ENCODE measurements around the gene RBM46. TPM values are rescaled to one million over a fixed set of nuclear protein-coding genes. Genes with fewer than 3 reads are reported as not detected.

RBM46 gene
- total and polyA plus RNA-seq, 4 donors: 0.05 to 0.10 (median 0.08) TPM

GRCh38 chr4:154741922-154742850, 38.9 kb upstream of the RBM46 start:
- WGBS (ENCODE audit: insufficient coverage): under 1% methylated on average over 37 of the region's 49 CpGs
- Histone ChIP-seq H3K27ac (ENCODE audit: low read depth, low read length) (no peak overlapping the region), H3K27me3 (ENCODE audit: control insufficient read depth, insufficient read depth, low read length) (peaks cover 65% of the 10 kb centered on the region), H3K4me1 (ENCODE audit: control insufficient read depth, insufficient read depth, low read length) (peaks cover 32% of the 10 kb centered on the region), H3K9me3 (ENCODE audit: control insufficient read depth, insufficient read depth, low read length) (no peaks in the 10 kb centered on the region), H3K36me3 (ENCODE audit: control insufficient read depth, insufficient read depth, low read length) (no peaks in the 10 kb centered on the region), H3K4me3 (ENCODE audit: low read depth, low read length) (peak overlapping the region; percentile 27)
- peak in 2 of 6 donors; percentile 77 to 79 for DNase-seq (ENCODE audit: low read depth in 4 of 6, low spot score in 6 of 6)

GRCh38 chr4:154743683-154744340, 37.3 kb upstream of the RBM46 start, which contains the start of gene LRAT:
TSS of gene LRAT (plus strand) at chr4:154744000. CDS start at chr4:154744327, 327 bp downstream.
- no peaks in the 10 kb centered on the region for H3K36me3 ChIP-seq (ENCODE audit: control insufficient read depth, insufficient read depth, low read length)
- peaks cover 65% of the 10 kb centered on the region for H3K27me3 ChIP-seq (ENCODE audit: control insufficient read depth, insufficient read depth, low read length)
- H3K9me3 ChIP-seq (ENCODE audit: control insufficient read depth, insufficient read depth, low read length): no peaks in the 10 kb centered on the region
- H3K27ac ChIP-seq (ENCODE audit: low read depth, low read length): no peak within 1 kb of the TSS
- DNase-seq (ENCODE audit: low read depth in 4 of 6, low spot score in 6 of 6): peak in 2 of 6 donors; percentile 77 to 79
- under 1% methylated on average over 52 of the region's 55 CpGs for WGBS (ENCODE audit: insufficient coverage)
- H3K4me3 ChIP-seq (ENCODE audit: low read depth, low read length): peak within 1 kb of the TSS; percentile 37
- H3K4me1 ChIP-seq (ENCODE audit: control insufficient read depth, insufficient read depth, low read length): peaks cover 32% of the 10 kb centered on the region

- peak overlapping the region; percentile 37 for H3K4me3 ChIP-seq (ENCODE audit: low read depth, low read length)
- no peaks in the 10 kb centered on the region for H3K36me3 ChIP-seq (ENCODE audit: control insufficient read depth, insufficient read depth, low read length)
- WGBS (ENCODE audit: insufficient coverage): 2% methylated on average over 28 of the region's 31 CpGs
- no peak overlapping the region for H3K27ac ChIP-seq (ENCODE audit: low read depth, low read length)
- H3K27me3 ChIP-seq (ENCODE audit: control insufficient read depth, insufficient read depth, low read length): peaks cover 65% of the 10 kb centered on the region
- DNase-seq (ENCODE audit: low read depth in 4 of 6, low spot score in 6 of 6): peak in 2 of 6 donors; percentile 3 to 16
- H3K4me1 ChIP-seq (ENCODE audit: control insufficient read depth, insufficient read depth, low read length): peaks cover 32% of the 10 kb centered on the region
- no peaks in the 10 kb centered on the region for H3K9me3 ChIP-seq (ENCODE audit: control insufficient read depth, insufficient read depth, low read length)
Measured at GRCh38 chr4:154744341-154744926, 36.6 kb upstream of the RBM46 start.

GRCh38 chr4:154757713-154758112, 23.4 kb upstream of the RBM46 start:
- 53% methylated on average over 2 of the region's 6 CpGs for WGBS (ENCODE audit: insufficient coverage)
- no peaks in the 10 kb centered on the region for H3K4me1 ChIP-seq (ENCODE audit: control insufficient read depth, insufficient read depth, low read length)

GRCh38 chr4:154760895-154761294, 20.2 kb upstream of the RBM46 start:
- Histone ChIP-seq H3K9me3 (ENCODE audit: control insufficient read depth, insufficient read depth, low read length) (no peaks in the 10 kb centered on the region), H3K27ac (ENCODE audit: low read depth, low read length) (no peak overlapping the region), H3K36me3 (ENCODE audit: control insufficient read depth, insufficient read depth, low read length) (no peaks in the 10 kb centered on the region), H3K4me3 (ENCODE audit: low read depth, low read length) (no peak overlapping the region), H3K27me3 (ENCODE audit: control insufficient read depth, insufficient read depth, low read length) (no peaks in the 10 kb centered on the region), H3K4me1 (ENCODE audit: control insufficient read depth, insufficient read depth, low read length) (no peaks in the 10 kb centered on the region)
- WGBS (ENCODE audit: insufficient coverage): 75% methylated on average over 1 of the region's 2 CpGs
- DNase-seq (ENCODE audit: low read depth in 4 of 6, low spot score in 6 of 6): no peak

More at GRCh38 chr4:154757713-154758112, 23.4 kb upstream of the RBM46 start:
- no peak overlapping the region for H3K4me3 ChIP-seq (ENCODE audit: low read depth, low read length)
- no peaks in the 10 kb centered on the region for H3K9me3 ChIP-seq (ENCODE audit: control insufficient read depth, insufficient read depth, low read length)
- DNase-seq (ENCODE audit: low read depth in 4 of 6, low spot score in 6 of 6): no peak
- no peaks in the 10 kb centered on the region for H3K36me3 ChIP-seq (ENCODE audit: control insufficient read depth, insufficient read depth, low read length)
- no peaks in the 10 kb centered on the region for H3K27me3 ChIP-seq (ENCODE audit: control insufficient read depth, insufficient read depth, low read length)
- no peak overlapping the region for H3K27ac ChIP-seq (ENCODE audit: low read depth, low read length)

GRCh38 chr4:154778264-154778663, 2.8 kb upstream of the RBM46 start:
- Histone ChIP-seq H3K9me3 (ENCODE audit: control insufficient read depth, insufficient read depth, low read length) (peaks cover 2% of the 10 kb centered on the region), H3K4me3 (ENCODE audit: low read depth, low read length) (no peak overlapping the region), H3K27ac (ENCODE audit: low read depth, low read length) (no peak overlapping the region), H3K27me3 (ENCODE audit: control insufficient read depth, insufficient read depth, low read length) (peaks cover 5% of the 10 kb centered on the region), H3K36me3 (ENCODE audit: control insufficient read depth, insufficient read depth, low read length) (no peaks in the 10 kb centered on the region), H3K4me1 (ENCODE audit: control insufficient read depth, insufficient read depth, low read length) (peaks cover 7% of the 10 kb centered on the region)
- WGBS (ENCODE audit: insufficient coverage): no CpG with 5 or more reads among the region's 1 CpG
- no peak for DNase-seq (ENCODE audit: low read depth in 4 of 6, low spot score in 6 of 6)

- Histone ChIP-seq H3K27ac (ENCODE audit: low read depth, low read length) (no peak overlapping the region), H3K4me3 (ENCODE audit: low read depth, low read length) (no peak overlapping the region), H3K36me3 (ENCODE audit: control insufficient read depth, insufficient read depth, low read length) (no peaks in the 10 kb centered on the region), H3K27me3 (ENCODE audit: control insufficient read depth, insufficient read depth, low read length) (peaks cover 5% of the 10 kb centered on the region), H3K9me3 (ENCODE audit: control insufficient read depth, insufficient read depth, low read length) (no peaks in the 10 kb centered on the region), H3K4me1 (ENCODE audit: control insufficient read depth, insufficient read depth, low read length) (peaks cover 7% of the 10 kb centered on the region)
- no CpG with 5 or more reads among the region's 3 CpGs for WGBS (ENCODE audit: insufficient coverage)
- DNase-seq (ENCODE audit: low read depth in 4 of 6, low spot score in 6 of 6): peak in 5 of 6 donors; percentile 3 to 82 (median 36)
Measured at GRCh38 chr4:154779362-154779947, 1.6 kb upstream of the RBM46 start.

- no peak for DNase-seq (ENCODE audit: low read depth in 4 of 6, low spot score in 6 of 6)
- Histone ChIP-seq H3K27ac (ENCODE audit: low read depth, low read length) (no peak overlapping the region), H3K36me3 (ENCODE audit: control insufficient read depth, insufficient read depth, low read length) (no peaks in the 10 kb centered on the region), H3K27me3 (ENCODE audit: control insufficient read depth, insufficient read depth, low read length) (peaks cover 5% of the 10 kb centered on the region), H3K4me1 (ENCODE audit: control insufficient read depth, insufficient read depth, low read length) (peaks cover 7% of the 10 kb centered on the region), H3K9me3 (ENCODE audit: control insufficient read depth, insufficient read depth, low read length) (no peaks in the 10 kb centered on the region), H3K4me3 (ENCODE audit: low read depth, low read length) (no peak overlapping the region)
- 75% methylated on average over 14 of the region's 18 CpGs for WGBS (ENCODE audit: insufficient coverage)
Measured at GRCh38 chr4:154781983-154782293, 866 bp downstream of the RBM46 start.

- DNase-seq (ENCODE audit: low read depth in 4 of 6, low spot score in 6 of 6): peak in 4 of 6 donors; percentile 5 to 84 (median 36)
Measured at GRCh38 chr4:154807042-154807630, 26.1 kb downstream of the RBM46 start.

More at GRCh38 chr4:154807042-154807630, 26.1 kb downstream of the RBM46 start:
- Histone ChIP-seq H3K4me3 (ENCODE audit: low read depth, low read length) (no peak overlapping the region), H3K36me3 (ENCODE audit: control insufficient read depth, insufficient read depth, low read length) (no peaks in the 10 kb centered on the region), H3K9me3 (ENCODE audit: control insufficient read depth, insufficient read depth, low read length) (no peaks in the 10 kb centered on the region), H3K27ac (ENCODE audit: low read depth, low read length) (no peak overlapping the region), H3K4me1 (ENCODE audit: control insufficient read depth, insufficient read depth, low read length) (no peaks in the 10 kb centered on the region), H3K27me3 (ENCODE audit: control insufficient read depth, insufficient read depth, low read length) (no peaks in the 10 kb centered on the region)
- WGBS (ENCODE audit: insufficient coverage): no CpG with 5 or more reads among the region's 3 CpGs

All from spinal cord (tissue), 10 donors.